Heart left ventricle (tissue), 13 donors: ENCODE measurements around the gene QKI.

Experiments
- POLR2A ChIP-seq, 2 donors: fragments of 450-650 bp; IDR thresholded peaks; one replicate each; pipeline ENCODE4 v1.6.1; 2017; ENCODE audit warnings: antibody characterized with exemption in 2 of 2, mild to moderate bottlenecking in 2 of 2, moderate library complexity in 2 of 2
- TF ChIP-seq, protein P1 (sequence below), 12 donors: fragments of 200-600 bp; sonication (generic) in 4 of 12; IDR thresholded peaks; one replicate each; pipeline versions ENCODE4 v1.5.0 to v1.8.0; 2018 to 2022; ENCODE audit warnings: antibody characterized with exemption in 12 of 12, mild to moderate bottlenecking in 5 of 12
- donor health status: ischemic (EF 13 %, LVEDD 7.1; RV severe dilation, severe dysfunction).
- donor health status: DM: no; HTN: yes; CAD: no.
- donor health status: DM: no; HTN: no; CAD: no.
- donor health status: ischemic (EF 25% LVEDD 6.9; RV normal size, moderate dysfunction).
- donor health status: ischemic (EF 25% LVEDD 5.7; RV mildly dilated, moderate dysfunction).
- donor health status: ischemic (EF 35%, LVEDD 5.7; RV mildly dilated, moderate dysfunction).
- donor health status: nonischemic (EF 11% LVEDD 7.7; RV severe dilation, severe dysfunction).
- donor health status: DM: yes; HTN: yes; CAD: no.
- donor health status: PGD.
- donor health status: ischemic (EF 29% LVEDD 5.4; RV normal size, mild dysfunction).
- donor health status: nonischemic (EF 23%, LVEDD 6.1; RV moderate dilation, normal function).

DNA sequence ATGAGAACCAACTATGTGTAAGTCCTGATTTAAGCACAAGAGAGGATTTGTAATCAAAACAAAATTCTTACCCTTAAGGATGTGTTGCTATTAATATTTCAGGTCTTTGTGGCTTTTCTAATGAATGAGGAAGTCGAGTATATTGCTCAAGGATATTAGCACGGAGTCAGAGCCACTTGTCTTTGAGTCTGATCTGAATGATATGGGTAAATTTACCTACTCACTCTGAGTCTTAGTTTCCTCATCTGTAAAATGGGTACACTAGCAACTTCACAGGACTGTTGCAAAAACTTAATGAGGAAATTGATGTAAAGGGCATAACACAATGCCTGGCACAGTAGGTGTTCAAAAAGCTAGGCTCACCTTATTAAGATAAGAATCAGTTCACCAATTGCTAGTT, 30.0 kb upstream of the QKI start:
- TF ChIP-seq, protein P1, sequence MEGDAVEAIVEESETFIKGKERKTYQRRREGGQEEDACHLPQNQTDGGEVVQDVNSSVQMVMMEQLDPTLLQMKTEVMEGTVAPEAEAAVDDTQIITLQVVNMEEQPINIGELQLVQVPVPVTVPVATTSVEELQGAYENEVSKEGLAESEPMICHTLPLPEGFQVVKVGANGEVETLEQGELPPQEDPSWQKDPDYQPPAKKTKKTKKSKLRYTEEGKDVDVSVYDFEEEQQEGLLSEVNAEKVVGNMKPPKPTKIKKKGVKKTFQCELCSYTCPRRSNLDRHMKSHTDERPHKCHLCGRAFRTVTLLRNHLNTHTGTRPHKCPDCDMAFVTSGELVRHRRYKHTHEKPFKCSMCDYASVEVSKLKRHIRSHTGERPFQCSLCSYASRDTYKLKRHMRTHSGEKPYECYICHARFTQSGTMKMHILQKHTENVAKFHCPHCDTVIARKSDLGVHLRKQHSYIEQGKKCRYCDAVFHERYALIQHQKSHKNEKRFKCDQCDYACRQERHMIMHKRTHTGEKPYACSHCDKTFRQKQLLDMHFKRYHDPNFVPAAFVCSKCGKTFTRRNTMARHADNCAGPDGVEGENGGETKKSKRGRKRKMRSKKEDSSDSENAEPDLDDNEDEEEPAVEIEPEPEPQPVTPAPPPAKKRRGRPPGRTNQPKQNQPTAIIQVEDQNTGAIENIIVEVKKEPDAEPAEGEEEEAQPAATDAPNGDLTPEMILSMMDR (IDR thresholded peaks at IDR 0.05), result no peak
- TF ChIP-seq POLR2A (IDR thresholded peaks at IDR 0.05), result no peak
